ENCODE data around the gene GUCY2C.

The GUCY2C gene

GRCh38 chr12:14699923-14700322, 3.5 kb upstream of the GUCY2C start:
- H3K27ac ChIP-seq (ENCODE audit: low read depth, low read length, poor library complexity, severe bottlenecking) = no peak overlapping the region

GRCh38 chr12:14698555-14698954, 2.2 kb upstream of the GUCY2C start:
- Histone ChIP-seq H3K27me3 (ENCODE audit: insufficient read depth, low read length) (no peaks in the 10 kb centered on the region), H2AFZ (ENCODE audit: low read length) (no peak overlapping the region), H3K27ac (ENCODE audit: low read depth, low read length, poor library complexity, severe bottlenecking) (no peak overlapping the region), H3K4me3 (ENCODE audit: low read depth, low read length, poor library complexity, severe bottlenecking) (no peak overlapping the region), H3K4me2 (ENCODE audit: low read length) (no peak overlapping the region), H3K36me3 (ENCODE audit: insufficient read depth, low read length) (no peaks in the 10 kb centered on the region), H3K4me1 (ENCODE audit: insufficient read depth, low read length, severe bottlenecking) (no peaks in the 10 kb centered on the region), H4K20me1 (ENCODE audit: insufficient read depth, low read length) (no peaks in the 10 kb centered on the region), H3F3A (ENCODE audit: insufficient read depth, low read length) (no peaks in the 10 kb centered on the region), H3K9me2 (ENCODE audit: low read depth, low read length) (no peaks in the 10 kb centered on the region), H3K9me3 (ENCODE audit: low read length) (no peaks in the 10 kb centered on the region), H3K79me2 (ENCODE audit: insufficient read depth, low read length) (no peaks in the 10 kb centered on the region), H3K9ac (ENCODE audit: low read length) (no peak overlapping the region)
- TF ChIP-seq CTCF (IDR thresholded peaks at IDR 0.05; ENCODE audit: low read length) (no peak), EZH2 (IDR thresholded peaks at IDR 0.05; ENCODE audit: borderline replicate concordance, low read length) (no peak)

More at GRCh38 chr12:14699923-14700322, 3.5 kb upstream of the GUCY2C start:
- H4K20me1 ChIP-seq (ENCODE audit: insufficient read depth, low read length) = no peaks in the 10 kb centered on the region
- no peaks in the 10 kb centered on the region for H3K79me2 ChIP-seq (ENCODE audit: insufficient read depth, low read length)
- H2AFZ ChIP-seq (ENCODE audit: low read length) = no peak overlapping the region
- H3K4me2 ChIP-seq (ENCODE audit: low read length) = no peak overlapping the region
- H3K4me3 ChIP-seq (ENCODE audit: low read depth, low read length, poor library complexity, severe bottlenecking) = no peak overlapping the region
- no peaks in the 10 kb centered on the region for H3K9me3 ChIP-seq (ENCODE audit: low read length)
- H3K9me2 ChIP-seq (ENCODE audit: low read depth, low read length) = no peaks in the 10 kb centered on the region
- no peaks in the 10 kb centered on the region for H3K27me3 ChIP-seq (ENCODE audit: insufficient read depth, low read length)
- no peaks in the 10 kb centered on the region for H3K36me3 ChIP-seq (ENCODE audit: insufficient read depth, low read length)
- H3F3A ChIP-seq (ENCODE audit: insufficient read depth, low read length) = no peaks in the 10 kb centered on the region
- no peaks in the 10 kb centered on the region for H3K4me1 ChIP-seq (ENCODE audit: insufficient read depth, low read length, severe bottlenecking)
- H3K9ac ChIP-seq (ENCODE audit: low read length) = no peak overlapping the region
- TF ChIP-seq EZH2 (IDR thresholded peaks at IDR 0.05; ENCODE audit: borderline replicate concordance, low read length) = no peak
- no peak for TF ChIP-seq CTCF (IDR thresholded peaks at IDR 0.05; ENCODE audit: low read length)

GRCh38 chr12:14695715-14696141, 671 bp downstream of the GUCY2C start:
- no peak overlapping the region for H2AFZ ChIP-seq (ENCODE audit: low read length)
- H3K9me2 ChIP-seq (ENCODE audit: low read depth, low read length) = no peaks in the 10 kb centered on the region
- H3K4me3 ChIP-seq (ENCODE audit: low read depth, low read length, poor library complexity, severe bottlenecking) = no peak overlapping the region
- no peaks in the 10 kb centered on the region for H3K9me3 ChIP-seq (ENCODE audit: low read length)
- H3K27me3 ChIP-seq (ENCODE audit: insufficient read depth, low read length) = no peaks in the 10 kb centered on the region
- H4K20me1 ChIP-seq (ENCODE audit: insufficient read depth, low read length) = no peaks in the 10 kb centered on the region
- TF ChIP-seq CTCF (IDR thresholded peaks at IDR 0.05; ENCODE audit: low read length) (no peak), EZH2 (IDR thresholded peaks at IDR 0.05; ENCODE audit: borderline replicate concordance, low read length) (no peak)
- H3K4me2 ChIP-seq (ENCODE audit: low read length) = no peak overlapping the region
- no peak overlapping the region for H3K27ac ChIP-seq (ENCODE audit: low read depth, low read length, poor library complexity, severe bottlenecking)
- H3K79me2 ChIP-seq (ENCODE audit: insufficient read depth, low read length) = no peaks in the 10 kb centered on the region
- no peak overlapping the region for H3K9ac ChIP-seq (ENCODE audit: low read length)
- H3F3A ChIP-seq (ENCODE audit: insufficient read depth, low read length) = no peaks in the 10 kb centered on the region
- no peaks in the 10 kb centered on the region for H3K36me3 ChIP-seq (ENCODE audit: insufficient read depth, low read length)
- H3K4me1 ChIP-seq (ENCODE audit: insufficient read depth, low read length, severe bottlenecking) = no peaks in the 10 kb centered on the region
